Measurements from ENCODE around the gene RFK.
A peak's percentile ranks its signal among the peaks of the same experiment; 100 is the strongest.

RFK gene

DNA sequence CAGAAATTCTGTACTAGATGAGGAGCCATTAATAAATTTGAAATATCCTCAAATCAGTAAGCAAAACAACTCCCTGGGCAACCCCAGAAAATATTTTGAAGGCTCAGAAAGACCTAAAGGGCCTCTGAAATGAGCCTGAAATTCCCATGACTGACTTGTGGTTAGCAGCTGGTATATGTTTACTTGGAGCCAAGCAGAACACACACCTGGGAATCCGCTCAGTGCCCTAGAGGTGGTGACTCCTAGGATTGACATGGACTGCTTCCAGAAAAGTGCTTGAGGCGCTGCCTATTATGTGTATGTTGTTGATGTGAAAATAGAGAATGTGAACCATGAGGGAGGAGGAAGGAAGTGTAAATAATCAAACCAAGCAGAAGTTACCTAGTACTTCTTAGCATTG, 14.7 kb downstream of the RFK start:
- Histone ChIP-seq H4K8ac (ENCODE audit: low read depth, low read length) (no peak overlapping the region), H3K14ac (ENCODE audit: low read length) (no peak overlapping the region), H3K9me3 (ENCODE audit: insufficient read depth, low read depth, low read length) (no peaks in the 10 kb centered on the region), H3K27me3 (ENCODE audit: insufficient read depth, low read length) (no peaks in the 10 kb centered on the region), H3K79me1 (ENCODE audit: low read length) (peaks cover 20% of the 10 kb centered on the region), H2AK5ac (ENCODE audit: low read length) (no peak overlapping the region), H3K4me2 (ENCODE audit: low read length) (no peak overlapping the region), H3K36me3 (ENCODE audit: control insufficient read depth in 1 of 2, insufficient read depth in 2 of 2, low read length in 2 of 2) (peaks cover 2% of the 10 kb centered on the region in 2 experiments), H3K79me2 (ENCODE audit: control insufficient read depth, insufficient read depth, low read length, poor library complexity) (peaks cover 1% of the 10 kb centered on the region), H3K27ac (ENCODE audit: low read depth, low read length) (peak overlapping the region; percentile 82), H3K18ac (ENCODE audit: low read length) (no peak overlapping the region), H3K4ac (ENCODE audit: low read depth, low read length) (no peak overlapping the region), H3K4me1 (ENCODE audit: control insufficient read depth in 1 of 2, insufficient read depth in 2 of 2, low read length in 2 of 2) (peaks cover 11% of the 10 kb centered on the region in 2 experiments), H3K9ac (ENCODE audit: low read length) (no peak overlapping the region), H2BK12ac (ENCODE audit: low read length) (no peak overlapping the region), H3K23ac (ENCODE audit: low read length) (no peak overlapping the region), H4K12ac (ENCODE audit: low read depth, low read length) (no peak overlapping the region), H4K91ac (ENCODE audit: low read depth, low read length) (no peak overlapping the region), H3K4me3 (ENCODE audit: low read depth, low read length) (no peak overlapping the region), H2AFZ (ENCODE audit: insufficient read depth, low read length, poor library complexity) (no peak overlapping the region), H2BK5ac (ENCODE audit: low read depth, low read length, poor library complexity) (no peak overlapping the region), H2BK120ac (ENCODE audit: insufficient read depth, low read length, poor library complexity) (no peak overlapping the region)
- peak; percentile 99 for DNase-seq
- WGBS (ENCODE audit: extremely low coverage, insufficient coverage, insufficient read length): no CpG with 5 or more reads among the region's 2 CpGs

- Histone ChIP-seq H4K91ac (ENCODE audit: low read depth, low read length) (peak overlapping the region; percentile 94), H3K79me2 (ENCODE audit: control insufficient read depth, insufficient read depth, low read length, poor library complexity) (peaks cover 1% of the 10 kb centered on the region), H3K9me3 (ENCODE audit: insufficient read depth, low read depth, low read length) (no peaks in the 10 kb centered on the region), H3K4me3 (ENCODE audit: low read depth, low read length) (no peak overlapping the region), H2BK120ac (ENCODE audit: insufficient read depth, low read length, poor library complexity) (peak overlapping the region; percentile 92), H2AK5ac (ENCODE audit: low read length) (peak overlapping the region; percentile 88), H2AFZ (ENCODE audit: insufficient read depth, low read length, poor library complexity) (peak overlapping the region; percentile 52), H3K36me3 (ENCODE audit: control insufficient read depth in 1 of 2, insufficient read depth in 2 of 2, low read length in 2 of 2) (peaks cover 2% of the 10 kb centered on the region in 2 experiments), H2BK12ac (ENCODE audit: low read length) (peak overlapping the region; percentile 98), H3K23ac (ENCODE audit: low read length) (no peak overlapping the region), H3K9ac (ENCODE audit: low read length) (no peak overlapping the region), H3K14ac (ENCODE audit: low read length) (peak overlapping the region; percentile 84), H4K12ac (ENCODE audit: low read depth, low read length) (no peak overlapping the region), H3K18ac (ENCODE audit: low read length) (peak overlapping the region; percentile 86), H3K27ac (ENCODE audit: low read depth, low read length) (peak overlapping the region; percentile 57), H3K4me2 (ENCODE audit: low read length) (no peak overlapping the region), H3K4me1 (ENCODE audit: control insufficient read depth in 1 of 2, insufficient read depth in 2 of 2, low read length in 2 of 2) (peaks cover 11% of the 10 kb centered on the region in 2 experiments), H2BK5ac (ENCODE audit: low read depth, low read length, poor library complexity) (peak overlapping the region; percentile 74), H3K27me3 (ENCODE audit: insufficient read depth, low read length) (no peaks in the 10 kb centered on the region), H3K79me1 (ENCODE audit: low read length) (peaks cover 20% of the 10 kb centered on the region), H3K4ac (ENCODE audit: low read depth, low read length) (peak overlapping the region; percentile 49), H4K8ac (ENCODE audit: low read depth, low read length) (peak overlapping the region; percentile 77)
- no CpG with 5 or more reads among the region's 6 CpGs for WGBS (ENCODE audit: extremely low coverage, insufficient coverage, insufficient read length)
- DNase-seq: peak; percentile 68 to 82
Measured at GRCh38 chr9:76378367-76379073, 15.7 kb downstream of the RFK start.

- no peak overlapping the region for H3K27ac ChIP-seq (ENCODE audit: low read depth, low read length)
- no peaks in the 10 kb centered on the region for H3K36me3 ChIP-seq (ENCODE audit: control insufficient read depth in 1 of 2, insufficient read depth in 2 of 2, low read length in 2 of 2)
- no peak overlapping the region for H3K4ac ChIP-seq (ENCODE audit: low read depth, low read length)
- peak overlapping the region; percentile 92 for H2BK120ac ChIP-seq (ENCODE audit: insufficient read depth, low read length, poor library complexity)
- H4K12ac ChIP-seq (ENCODE audit: low read depth, low read length): no peak overlapping the region
- peak overlapping the region; percentile 88 for H2AK5ac ChIP-seq (ENCODE audit: low read length)
- H2BK12ac ChIP-seq (ENCODE audit: low read length): peak overlapping the region; percentile 98
- H3K18ac ChIP-seq (ENCODE audit: low read length): peak overlapping the region; percentile 86
- no peak for DNase-seq
- H3K14ac ChIP-seq (ENCODE audit: low read length): peak overlapping the region; percentile 42
- no peaks in the 10 kb centered on the region for H3K27me3 ChIP-seq (ENCODE audit: insufficient read depth, low read length)
- no peak overlapping the region for H2AFZ ChIP-seq (ENCODE audit: insufficient read depth, low read length, poor library complexity)
- H3K79me1 ChIP-seq (ENCODE audit: low read length): peaks cover 20% of the 10 kb centered on the region
- H4K91ac ChIP-seq (ENCODE audit: low read depth, low read length): peak overlapping the region; percentile 94
- peaks cover 11 to 13% of the 10 kb centered on the region in 2 experiments for H3K4me1 ChIP-seq (ENCODE audit: control insufficient read depth in 1 of 2, insufficient read depth in 2 of 2, low read length in 2 of 2)
- H3K4me2 ChIP-seq (ENCODE audit: low read length): no peak overlapping the region
- H3K79me2 ChIP-seq (ENCODE audit: control insufficient read depth, insufficient read depth, low read length, poor library complexity): peaks cover 1% of the 10 kb centered on the region
- peak overlapping the region; percentile 11 for H2BK5ac ChIP-seq (ENCODE audit: low read depth, low read length, poor library complexity)
- no peak overlapping the region for H3K23ac ChIP-seq (ENCODE audit: low read length)
- H3K4me3 ChIP-seq (ENCODE audit: low read depth, low read length): no peak overlapping the region
- no peaks in the 10 kb centered on the region for H3K9me3 ChIP-seq (ENCODE audit: insufficient read depth, low read depth, low read length)
- peak overlapping the region; percentile 54 for H4K8ac ChIP-seq (ENCODE audit: low read depth, low read length)
- no peak overlapping the region for H3K9ac ChIP-seq (ENCODE audit: low read length)
Measured at GRCh38 chr9:76377791-76378190, 16.4 kb downstream of the RFK start.

DNA sequence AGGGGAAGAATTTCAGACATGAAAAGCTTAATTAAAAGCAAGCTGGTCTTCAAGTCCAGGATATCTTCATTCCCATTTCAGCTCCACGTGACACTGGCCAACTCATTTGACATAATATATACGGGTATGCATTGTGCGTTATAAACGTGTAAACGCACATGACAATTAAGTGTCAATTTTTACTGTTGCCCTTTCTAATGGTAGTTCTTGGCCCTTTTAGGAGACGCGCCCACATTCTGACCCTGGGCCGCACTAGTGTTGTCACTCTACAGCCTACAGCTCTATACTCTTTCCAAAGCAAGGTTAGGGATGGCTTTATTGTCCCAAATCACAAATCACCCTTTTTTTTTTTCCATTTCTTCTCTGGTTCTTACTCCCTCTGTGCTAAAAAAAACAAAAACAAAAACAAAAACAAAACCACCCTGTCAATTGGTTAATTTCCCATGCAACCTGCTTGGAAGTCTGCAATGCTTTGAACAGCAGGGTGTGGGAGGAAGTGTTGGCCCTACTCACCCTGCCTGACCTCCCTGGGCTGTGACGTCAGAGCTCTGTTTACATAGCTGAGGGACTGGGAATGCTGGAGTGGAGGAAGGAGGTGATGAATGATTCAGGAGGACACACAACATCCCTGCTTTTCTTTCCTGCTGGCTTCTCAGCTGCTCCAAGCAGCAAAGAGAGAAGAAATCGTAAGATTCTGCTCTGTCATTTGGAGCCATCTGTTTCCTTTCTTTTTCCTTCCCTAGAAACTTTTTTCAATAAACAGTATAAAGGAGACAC, 19.3 kb downstream of the RFK start:
- H3K27ac ChIP-seq (ENCODE audit: low read depth, low read length): no peak overlapping the region
- no peak overlapping the region for H2BK12ac ChIP-seq (ENCODE audit: low read length)
- no peak overlapping the region for H3K23ac ChIP-seq (ENCODE audit: low read length)
- H2AK5ac ChIP-seq (ENCODE audit: low read length): no peak overlapping the region
- no CpG with 5 or more reads among the region's 10 CpGs for WGBS (ENCODE audit: extremely low coverage, insufficient coverage, insufficient read length)
- no peaks in the 10 kb centered on the region for H3K9me3 ChIP-seq (ENCODE audit: insufficient read depth, low read depth, low read length)
- no peak overlapping the region for H3K4me3 ChIP-seq (ENCODE audit: low read depth, low read length)
- H3K36me3 ChIP-seq (ENCODE audit: control insufficient read depth in 1 of 2, insufficient read depth in 2 of 2, low read length in 2 of 2): no peaks in the 10 kb centered on the region
- H3K4ac ChIP-seq (ENCODE audit: low read depth, low read length): no peak overlapping the region
- H2BK120ac ChIP-seq (ENCODE audit: insufficient read depth, low read length, poor library complexity): no peak overlapping the region
- no peak overlapping the region for H4K12ac ChIP-seq (ENCODE audit: low read depth, low read length)
- H4K91ac ChIP-seq (ENCODE audit: low read depth, low read length): no peak overlapping the region
- peaks cover 17% of the 10 kb centered on the region for H3K79me1 ChIP-seq (ENCODE audit: low read length)
- peaks cover 9 to 11% of the 10 kb centered on the region in 2 experiments for H3K4me1 ChIP-seq (ENCODE audit: control insufficient read depth in 1 of 2, insufficient read depth in 2 of 2, low read length in 2 of 2)
- H3K79me2 ChIP-seq (ENCODE audit: control insufficient read depth, insufficient read depth, low read length, poor library complexity): peaks cover 1% of the 10 kb centered on the region
- peak; percentile 90 to 96 for DNase-seq
- no peak overlapping the region for H4K8ac ChIP-seq (ENCODE audit: low read depth, low read length)
- H3K4me2 ChIP-seq (ENCODE audit: low read length): no peak overlapping the region
- H3K14ac ChIP-seq (ENCODE audit: low read length): no peak overlapping the region
- no peaks in the 10 kb centered on the region for H3K27me3 ChIP-seq (ENCODE audit: insufficient read depth, low read length)
- no peak overlapping the region for H2AFZ ChIP-seq (ENCODE audit: insufficient read depth, low read length, poor library complexity)
- H3K9ac ChIP-seq (ENCODE audit: low read length): no peak overlapping the region
- H2BK5ac ChIP-seq (ENCODE audit: low read depth, low read length, poor library complexity): no peak overlapping the region
- no peak overlapping the region for H3K18ac ChIP-seq (ENCODE audit: low read length)
